Panc1 (cell line): ENCODE measurements around the gene USH1G.

Experiments
- POLR2AphosphoS5 ChIP-seq: IDR thresholded peaks from 2 replicates; pipeline ENCODE4 v1.6.1; 2012; ENCODE audit warnings: mild to moderate bottlenecking, low read depth, low read length, moderate library complexity
- TF ChIP-seq, protein P1 (sequence below): fragments of 450-650 bp; IDR thresholded peaks from 2 replicates; pipeline ENCODE4 v1.5.1; 2017; ENCODE audit warnings: mild to moderate bottlenecking

DNA sequence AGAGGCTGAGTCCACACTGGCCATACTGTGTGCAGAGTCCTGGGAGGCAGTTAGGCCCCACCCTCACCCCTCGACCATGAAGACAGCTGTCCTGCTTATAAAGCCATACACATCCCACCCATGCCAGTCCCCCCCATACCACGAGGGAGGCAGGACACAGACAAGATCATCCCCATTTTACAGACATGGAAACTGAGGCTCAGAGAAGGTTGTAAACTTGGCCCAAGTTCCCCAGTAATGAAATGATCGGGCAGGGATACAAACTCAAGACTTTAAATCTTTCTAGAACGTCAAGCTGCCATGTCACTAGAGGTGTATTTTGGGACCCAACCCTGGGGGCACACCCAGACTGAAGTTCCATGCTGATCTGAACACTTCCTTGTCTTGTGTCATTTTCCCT is 33.0 kb upstream of the USH1G start:
- TF ChIP-seq, protein P1, sequence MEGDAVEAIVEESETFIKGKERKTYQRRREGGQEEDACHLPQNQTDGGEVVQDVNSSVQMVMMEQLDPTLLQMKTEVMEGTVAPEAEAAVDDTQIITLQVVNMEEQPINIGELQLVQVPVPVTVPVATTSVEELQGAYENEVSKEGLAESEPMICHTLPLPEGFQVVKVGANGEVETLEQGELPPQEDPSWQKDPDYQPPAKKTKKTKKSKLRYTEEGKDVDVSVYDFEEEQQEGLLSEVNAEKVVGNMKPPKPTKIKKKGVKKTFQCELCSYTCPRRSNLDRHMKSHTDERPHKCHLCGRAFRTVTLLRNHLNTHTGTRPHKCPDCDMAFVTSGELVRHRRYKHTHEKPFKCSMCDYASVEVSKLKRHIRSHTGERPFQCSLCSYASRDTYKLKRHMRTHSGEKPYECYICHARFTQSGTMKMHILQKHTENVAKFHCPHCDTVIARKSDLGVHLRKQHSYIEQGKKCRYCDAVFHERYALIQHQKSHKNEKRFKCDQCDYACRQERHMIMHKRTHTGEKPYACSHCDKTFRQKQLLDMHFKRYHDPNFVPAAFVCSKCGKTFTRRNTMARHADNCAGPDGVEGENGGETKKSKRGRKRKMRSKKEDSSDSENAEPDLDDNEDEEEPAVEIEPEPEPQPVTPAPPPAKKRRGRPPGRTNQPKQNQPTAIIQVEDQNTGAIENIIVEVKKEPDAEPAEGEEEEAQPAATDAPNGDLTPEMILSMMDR: no peak
- TF ChIP-seq POLR2AphosphoS5: no peak
